HepG2 (cell line): ENCODE data around the gene C1orf116. TPM values are rescaled to one million over a fixed set of nuclear protein-coding genes. Genes with fewer than 3 reads are reported as not detected.

Experiments
- ARID2 ChIP-seq: sonication (generic); formaldehyde crosslinking; IDR thresholded peaks from 2 replicates; pipeline ENCODE4 v1.8.1; 2022; ENCODE audit warnings: mild to moderate bottlenecking, missing genetic modification reagents, borderline replicate concordance
- FLYWCH1 ChIP-seq: sonication (generic); formaldehyde crosslinking; IDR thresholded peaks from 2 replicates; pipeline ENCODE4 v1.8.1; 2023; ENCODE audit warnings: mild to moderate bottlenecking, missing genetic modification reagents
- KLF11 ChIP-seq: IDR thresholded peaks from 2 replicates; pipeline ENCODE4 v1.6.1; 2016; ENCODE audit warnings: missing compliant biosample characterization
- RFX5 ChIP-seq: IDR thresholded peaks from 2 replicates; pipeline ENCODE4 v1.6.1; 2011; ENCODE audit warnings: low read depth, low read length, improper control_type of control experiment
- RNF2 ChIP-seq: fragments of 450-650 bp; conservative IDR thresholded peaks from 2 replicates; pipeline ENCODE4 v1.6.1; 2016; ENCODE audit warnings: low read depth
- SALL2 ChIP-seq: sonication (generic); formaldehyde crosslinking; IDR thresholded peaks from 2 replicates; pipeline ENCODE4 v1.8.1; 2023; ENCODE audit warnings: mild to moderate bottlenecking, missing genetic modification reagents, inconsistent platforms
- ZBTB10 ChIP-seq: sonication (generic); formaldehyde crosslinking; IDR thresholded peaks from 2 replicates; pipeline ENCODE4 v1.4.0; 2020; ENCODE audit warnings: missing genetic modification reagents, borderline replicate concordance
- ZNF331 ChIP-seq: sonication (generic); formaldehyde crosslinking; IDR thresholded peaks from 2 replicates; pipeline ENCODE4 v1.4.0; 2020; ENCODE audit warnings: missing genetic modification reagents
- ZNF776 ChIP-seq: sonication (generic); formaldehyde crosslinking; IDR thresholded peaks from 2 replicates; pipeline ENCODE4 v1.4.0; 2020; ENCODE audit warnings: mild to moderate bottlenecking, missing genetic modification reagents
- ZNF839 ChIP-seq: sonication (generic); formaldehyde crosslinking; IDR thresholded peaks from 2 replicates; pipeline ENCODE4 v1.4.0; 2020; ENCODE audit warnings: missing genetic modification reagents, mild to moderate bottlenecking, borderline replicate concordance
- polyA plus RNA-seq, 8 experiments: library from polyadenylated mRNA; depleted of rRNA in 3 of 8; stranded (reverse) in 7 of 8; unstranded in 1 of 8; fragments of >200 nt; fragmentation: Illumina TruSeq in 4 of 8; extraction: Trizol in 4 of 8; gene quantifications; 2 replicates each; pipeline versions ENCODE4 v1.2.1 to v1.2.3, GENCODE V29; 2011 to 2016; ENCODE audit warnings: low read depth in 4 of 8, missing spikeins in 1 of 8, mixed read lengths in 1 of 8; ENCODE audit not compliant: insufficient read depth in 1 of 8
- total RNA-seq, 5 experiments: library from RNA; depleted of rRNA; stranded (reverse); fragments of >200 nt; fragmentation: Illumina TruSeq; extraction: Trizol; gene quantifications; 2 replicates each; pipeline ENCODE4 v1.2.3, GENCODE V29; 2016; ENCODE audit warnings: low read depth in 1 of 5
- TF ChIP-seq, protein P1 (sequence below): sonication (generic); formaldehyde crosslinking; IDR thresholded peaks from 2 replicates; pipeline ENCODE4 v1.4.0; 2020; ENCODE audit warnings: mild to moderate bottlenecking, low read depth, missing genetic modification reagents

C1orf116 gene
- total and polyA plus RNA-seq, 2 of the 13 experiments (the other 11 are each of a cell fraction or from before 2014, with no cell fraction given): 0.51 to 0.95 TPM

- TF ChIP-seq RNF2 (no peak), SALL2 (CRISPR knock-in tag) (no peak), ZNF839 (no peak), ZBTB10 (CRISPR knock-in tag) (no peak), KLF11 (CRISPR knock-in tag) (no peak), ZNF776 (no peak), ZNF331 (no peak), RFX5 (no peak), FLYWCH1 (CRISPR knock-in tag) (no peak), ARID2 (no peak)
- TF ChIP-seq, protein P1, sequence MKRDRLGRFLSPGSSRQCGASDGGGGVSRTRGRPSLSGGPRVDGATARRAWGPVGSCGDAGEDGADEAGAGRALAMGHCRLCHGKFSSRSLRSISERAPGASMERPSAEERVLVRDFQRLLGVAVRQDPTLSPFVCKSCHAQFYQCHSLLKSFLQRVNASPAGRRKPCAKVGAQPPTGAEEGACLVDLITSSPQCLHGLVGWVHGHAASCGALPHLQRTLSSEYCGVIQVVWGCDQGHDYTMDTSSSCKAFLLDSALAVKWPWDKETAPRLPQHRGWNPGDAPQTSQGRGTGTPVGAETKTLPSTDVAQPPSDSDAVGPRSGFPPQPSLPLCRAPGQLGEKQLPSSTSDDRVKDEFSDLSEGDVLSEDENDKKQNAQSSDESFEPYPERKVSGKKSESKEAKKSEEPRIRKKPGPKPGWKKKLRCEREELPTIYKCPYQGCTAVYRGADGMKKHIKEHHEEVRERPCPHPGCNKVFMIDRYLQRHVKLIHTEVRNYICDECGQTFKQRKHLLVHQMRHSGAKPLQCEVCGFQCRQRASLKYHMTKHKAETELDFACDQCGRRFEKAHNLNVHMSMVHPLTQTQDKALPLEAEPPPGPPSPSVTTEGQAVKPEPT (CRISPR knock-in tag): no peak
These were observed 746 bp upstream of the C1orf116 start (continued) for GRCh38 chr1:207033302-207033701.
